ENCODE measurements around the gene KRT81.
"Not testable (repeated sequence)": the region's sequence is repeated elsewhere in the genome, so short reads cannot be mapped to it uniquely, and the experiment has no call there.

Gene KRT81

DNA sequence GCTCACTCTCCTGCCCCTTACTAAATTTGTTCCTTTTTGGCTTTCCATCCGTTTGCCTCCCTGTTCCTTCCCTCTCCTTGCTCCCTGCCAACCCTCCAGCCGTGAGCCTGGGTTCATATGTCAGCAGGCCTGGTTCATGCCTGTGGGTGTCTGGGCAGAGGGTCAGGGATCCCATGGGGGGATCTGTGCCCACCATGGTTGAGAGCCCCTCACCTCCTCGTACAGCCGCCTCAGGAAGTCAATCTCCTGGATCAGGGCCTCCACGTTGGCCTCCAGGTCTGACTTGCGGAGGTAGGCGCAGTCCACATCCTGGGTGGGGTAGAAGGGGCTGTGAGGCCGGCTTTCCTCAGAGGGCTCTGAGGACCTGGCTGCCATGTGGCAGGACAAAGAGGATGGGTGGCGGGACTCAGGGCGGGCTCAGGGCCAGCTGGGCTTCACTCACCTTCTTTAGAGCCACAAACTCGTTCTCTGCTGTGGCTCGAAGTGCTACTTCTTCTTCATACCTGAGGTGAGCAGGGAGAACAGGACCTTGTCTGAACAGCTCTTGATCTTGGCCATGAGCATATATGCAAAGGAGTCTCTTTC lies 26.2 kb upstream of the KRT81 start:
- no peak for DNase-seq (ENCODE audit: low spot score)

DNA sequence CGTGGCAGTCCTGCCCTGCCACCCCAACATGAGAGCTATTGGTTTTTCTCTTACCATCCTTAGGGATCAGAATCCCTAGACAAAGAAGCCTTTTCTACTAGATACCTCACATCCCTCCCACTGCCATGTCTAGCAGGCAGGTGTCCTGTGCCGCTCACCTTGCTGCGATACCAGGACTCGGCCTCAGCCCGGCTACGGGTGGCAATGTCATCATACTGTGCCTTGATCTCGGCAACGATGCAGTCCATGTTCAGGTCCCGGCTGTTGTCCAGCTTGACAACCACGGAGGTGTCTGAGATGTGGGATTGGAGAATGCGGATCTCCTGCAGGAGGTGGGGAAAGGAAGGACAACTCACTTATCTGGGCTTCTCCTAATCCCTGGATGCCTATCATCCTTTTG lies 25.4 kb upstream of the KRT81 start:
- no peak for DNase-seq (ENCODE audit: low spot score)

- no peak for DNase-seq (ENCODE audit: low spot score)
Observed at GRCh38 chr12:52316290-52316689, 25.0 kb upstream of the KRT81 start.

GRCh38 chr12:52315721-52316120 lies 24.4 kb upstream of the KRT81 start:
- DNase-seq (ENCODE audit: low spot score), result not testable (repeated sequence)

DNA sequence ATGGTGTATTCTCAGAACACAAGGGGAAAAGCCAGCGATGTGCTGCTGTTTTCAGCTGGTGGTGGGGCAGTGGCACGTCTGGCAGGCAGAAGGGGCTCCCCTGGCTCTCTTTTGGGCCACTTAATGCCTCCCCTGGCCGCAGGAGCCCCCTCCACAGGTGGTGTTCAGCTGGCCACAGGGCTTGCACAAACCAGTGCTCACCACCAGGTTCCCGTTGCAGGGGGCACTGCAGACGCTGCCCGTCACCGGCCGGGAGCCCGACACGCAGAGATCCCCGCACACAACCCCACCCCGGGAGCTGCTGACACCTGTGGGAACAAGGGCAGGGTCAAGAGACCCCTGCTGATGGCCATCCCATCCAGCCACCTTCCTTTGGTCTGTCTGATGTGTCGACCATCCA lies 23.2 kb upstream of the KRT81 start:
- DNase-seq (ENCODE audit: low spot score), result no peak

DNA sequence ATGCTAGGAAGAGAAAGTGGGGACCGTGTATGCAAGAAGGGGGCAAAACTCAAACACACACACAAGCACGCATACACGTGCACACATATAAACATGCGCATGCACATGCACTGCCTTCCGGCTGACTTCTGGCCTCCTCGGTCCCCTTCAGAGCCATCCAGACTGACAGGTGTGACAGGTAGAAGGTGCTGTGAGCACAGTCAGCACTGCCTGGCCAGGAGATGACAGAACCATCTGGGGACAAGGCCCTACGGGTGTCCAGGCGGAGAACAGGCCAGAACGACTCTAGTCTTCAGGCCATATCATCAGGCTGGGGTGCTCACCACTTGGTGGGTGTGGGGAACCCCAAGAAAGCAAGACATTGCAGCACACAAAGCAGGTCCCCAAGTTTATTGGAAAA lies 22.6 kb upstream of the KRT81 start:
- no peak for DNase-seq (ENCODE audit: low spot score)

GRCh38 chr12:52313461-52313860 lies 22.1 kb upstream of the KRT81 start:
- DNase-seq (ENCODE audit: low spot score), result no peak

GRCh38 chr12:52312086-52312485 lies 20.8 kb upstream of the KRT81 start:
- DNase-seq (ENCODE audit: low spot score), result no peak

DNA sequence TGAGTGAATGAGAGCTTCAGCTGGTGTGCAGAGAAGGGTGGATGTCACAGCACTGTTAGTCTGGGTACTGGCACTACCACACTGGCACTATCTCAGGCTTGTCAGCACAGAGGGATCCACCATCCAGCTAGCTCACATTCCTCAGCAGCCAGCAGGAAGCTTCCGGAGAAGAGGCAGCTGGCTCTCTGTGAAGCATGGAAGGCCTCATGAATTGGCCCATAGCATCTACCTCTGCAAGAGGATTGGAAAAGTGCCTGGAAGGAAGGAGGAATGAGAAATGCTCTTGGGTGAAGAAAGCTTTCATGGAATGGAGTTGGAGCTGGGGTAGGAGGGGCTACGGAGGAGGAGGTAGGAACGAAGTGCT lies 19.9 kb upstream of the KRT81 start:
- no peak for DNase-seq (ENCODE audit: low spot score)

GRCh38 chr12:52310622-52311284 lies 19.4 kb upstream of the KRT81 start:
- no peak for DNase-seq (ENCODE audit: low spot score)

- DNase-seq (ENCODE audit: low spot score), result no peak
Observed at GRCh38 chr12:52308806-52309425, 17.6 kb upstream of the KRT81 start.

- DNase-seq (ENCODE audit: low spot score), result no peak
Observed at GRCh38 chr12:52307836-52308805, 16.8 kb upstream of the KRT81 start.

- no peak for DNase-seq (ENCODE audit: low spot score)
Observed at GRCh38 chr12:52306731-52307130, 15.4 kb upstream of the KRT81 start.

- no peak for DNase-seq (ENCODE audit: low spot score)
Observed at GRCh38 chr12:52305921-52306705, 14.8 kb upstream of the KRT81 start.

DNA sequence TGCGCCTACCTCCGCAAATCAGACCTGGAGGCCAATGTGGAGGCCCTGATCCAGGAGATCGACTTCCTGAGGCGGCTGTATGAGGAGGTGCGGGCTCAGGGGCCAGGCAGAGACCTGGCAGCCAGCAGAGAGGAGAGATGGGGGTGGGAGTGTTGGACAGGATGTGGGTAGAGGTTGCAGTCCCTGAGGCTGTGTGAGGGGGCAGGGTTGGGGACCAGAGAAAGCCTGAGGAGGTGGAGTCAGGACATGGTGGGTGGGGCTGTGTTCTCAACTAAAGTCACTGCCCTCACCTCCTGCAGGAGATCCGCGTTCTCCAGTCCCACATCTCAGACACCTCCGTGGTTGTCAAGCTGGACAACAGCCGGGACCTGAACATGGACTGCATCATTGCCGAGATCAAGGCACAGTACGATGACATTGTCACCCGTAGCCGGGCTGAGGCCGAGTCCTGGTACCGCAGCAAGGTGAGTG lies 13.6 kb upstream of the KRT81 start:
- DNase-seq (ENCODE audit: low spot score), result not testable (repeated sequence)

DNA sequence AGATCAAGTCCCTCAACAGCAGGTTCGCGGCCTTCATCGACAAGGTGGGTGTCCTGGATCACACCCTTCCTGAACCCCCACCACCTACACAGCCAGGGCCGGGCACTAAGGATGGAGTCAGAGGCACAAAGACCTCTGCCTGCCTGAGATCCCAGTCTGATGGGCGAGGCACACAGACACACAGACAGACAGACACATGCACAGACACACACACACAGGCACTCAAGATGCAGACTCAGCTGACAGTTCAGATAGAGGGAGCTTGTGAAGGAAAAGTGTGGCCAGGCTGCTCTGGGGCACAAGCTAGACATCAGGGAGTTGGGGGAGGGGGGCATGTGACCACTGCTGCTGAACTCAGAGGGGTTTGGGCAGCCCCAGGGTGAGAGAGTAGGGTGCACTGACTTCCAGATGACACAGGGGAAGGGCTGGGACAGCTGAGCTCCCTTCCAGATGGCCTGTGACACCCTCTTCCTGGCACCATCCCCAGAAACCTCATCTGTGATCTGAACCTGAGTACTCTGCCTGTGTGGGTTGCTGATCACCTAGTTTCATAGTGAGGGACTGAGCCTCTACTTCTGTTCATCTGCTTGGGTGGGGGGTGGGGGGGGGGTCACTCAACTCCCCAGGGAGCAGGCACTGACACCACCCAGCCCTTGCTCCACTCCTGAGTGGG lies 11.0 kb upstream of the KRT81 start:
- not testable (repeated sequence) for DNase-seq (ENCODE audit: low spot score)

GRCh38 chr12:52301721-52302120 lies 10.4 kb upstream of the KRT81 start:
- DNase-seq (ENCODE audit: low spot score), result not testable (repeated sequence)

DNA sequence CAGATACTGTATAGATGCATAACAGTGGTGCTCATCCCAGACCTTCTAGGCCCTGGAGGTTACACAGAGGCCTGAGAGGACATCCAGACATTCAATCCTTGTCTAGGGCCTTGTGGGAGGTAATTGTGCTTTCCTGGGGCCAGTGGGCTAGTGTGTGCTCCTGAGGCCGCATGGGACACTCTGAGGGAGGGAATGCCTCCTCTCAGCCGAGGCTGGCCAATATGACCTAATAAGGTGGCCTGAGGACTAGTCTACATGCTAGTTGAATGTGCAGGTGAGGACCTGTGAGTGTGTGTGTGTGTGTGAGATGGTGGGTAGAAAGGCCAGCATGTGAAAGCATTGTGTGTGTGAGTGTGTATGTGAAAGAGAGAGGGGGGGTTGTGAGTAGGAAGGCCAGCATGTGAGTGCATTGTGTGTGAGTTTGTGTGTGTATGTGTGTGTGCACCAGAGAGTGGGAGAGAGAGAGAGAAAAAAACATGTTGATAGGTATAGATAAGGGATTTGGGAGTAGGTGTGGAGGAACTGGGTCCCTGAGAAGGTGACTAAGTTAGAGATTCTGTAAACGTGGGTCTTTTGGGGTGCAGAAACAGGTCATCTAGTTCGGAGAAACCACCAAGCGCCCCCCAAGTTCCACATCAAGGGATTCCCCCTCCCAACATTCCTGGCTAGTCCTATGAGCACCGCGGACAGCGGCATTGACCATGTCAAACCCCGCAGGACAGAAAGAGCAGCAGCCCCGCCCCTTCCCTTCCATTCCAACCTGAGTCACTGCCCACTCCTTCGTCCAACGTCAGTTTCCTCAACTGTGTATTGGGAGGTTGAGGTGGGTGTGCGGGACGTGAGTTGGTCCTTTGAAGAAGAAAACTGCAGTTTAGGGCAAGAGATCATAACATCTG lies 9.7 kb upstream of the KRT81 start:
- no peak for DNase-seq (ENCODE audit: low spot score)

- DNase-seq (ENCODE audit: low spot score), result no peak
Observed at GRCh38 chr12:52298677-52299190, 7.4 kb upstream of the KRT81 start.

All from RKO (cell line).